GM10248 (cell line): ENCODE results near the gene CDH11.

ENCODE experiments used
- CTCF ChIA-PET: fragments of 300-600 bp; sonication (Branson Sonifier 250); formaldehyde crosslinking; extraction: SDS; loops from one replicate; lab custom pipeline; 2021; ENCODE audit warnings: antibody characterized with exemption; lab: Yijun Ruan, JAX
- POLR2A ChIA-PET: fragments of 350-650 bp; sonication (Branson Sonifier 250); formaldehyde crosslinking; extraction: SDS; loops from one replicate; lab custom pipeline; 2020; ENCODE audit warnings: antibody characterized with exemption; lab: Yijun Ruan, JAX
- DNase-seq: peaks from one replicate; pipeline ENCODE4 v3.0.0; 2012; ENCODE audit errors: extremely low spot score
- TF ChIP-seq, protein P1 (sequence below): IDR thresholded peaks from 2 replicates; pipeline ENCODE4 v1.5.1; 2012; ENCODE audit warnings: mild to moderate bottlenecking, low read depth; ENCODE audit errors: extremely low read depth, missing control alignments, control extremely low read depth

CDH11 gene

DNA sequence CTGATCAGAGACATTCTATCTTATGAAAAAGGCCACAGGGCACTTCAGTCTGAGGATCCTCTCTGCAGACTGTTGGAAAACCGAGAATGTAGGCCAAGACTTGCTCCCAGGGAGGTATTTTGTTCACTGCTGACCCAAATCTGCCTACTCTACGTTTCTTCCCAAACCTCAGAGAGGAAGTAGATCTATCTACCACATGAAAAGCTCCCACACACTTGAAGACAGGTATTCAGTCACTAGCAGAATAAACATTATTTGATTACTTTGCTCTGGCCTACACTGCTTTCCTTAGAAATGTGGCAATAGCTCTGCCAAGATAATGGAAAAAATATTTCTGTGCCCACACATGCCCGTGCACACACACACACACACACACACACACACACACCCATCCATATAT, 164.6 kb downstream of the CDH11 start:
- POLR2A ChIA-PET = no interaction called here
- TF ChIP-seq, protein P1, sequence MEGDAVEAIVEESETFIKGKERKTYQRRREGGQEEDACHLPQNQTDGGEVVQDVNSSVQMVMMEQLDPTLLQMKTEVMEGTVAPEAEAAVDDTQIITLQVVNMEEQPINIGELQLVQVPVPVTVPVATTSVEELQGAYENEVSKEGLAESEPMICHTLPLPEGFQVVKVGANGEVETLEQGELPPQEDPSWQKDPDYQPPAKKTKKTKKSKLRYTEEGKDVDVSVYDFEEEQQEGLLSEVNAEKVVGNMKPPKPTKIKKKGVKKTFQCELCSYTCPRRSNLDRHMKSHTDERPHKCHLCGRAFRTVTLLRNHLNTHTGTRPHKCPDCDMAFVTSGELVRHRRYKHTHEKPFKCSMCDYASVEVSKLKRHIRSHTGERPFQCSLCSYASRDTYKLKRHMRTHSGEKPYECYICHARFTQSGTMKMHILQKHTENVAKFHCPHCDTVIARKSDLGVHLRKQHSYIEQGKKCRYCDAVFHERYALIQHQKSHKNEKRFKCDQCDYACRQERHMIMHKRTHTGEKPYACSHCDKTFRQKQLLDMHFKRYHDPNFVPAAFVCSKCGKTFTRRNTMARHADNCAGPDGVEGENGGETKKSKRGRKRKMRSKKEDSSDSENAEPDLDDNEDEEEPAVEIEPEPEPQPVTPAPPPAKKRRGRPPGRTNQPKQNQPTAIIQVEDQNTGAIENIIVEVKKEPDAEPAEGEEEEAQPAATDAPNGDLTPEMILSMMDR = no peak
- CTCF ChIA-PET = interaction anchor here (1.1 kb wide), 2 partner anchors 8 to 47 kb away, joined by 3 to 4 read pairs; no protein-coding TSS in a partner anchor
- no peak for DNase-seq

DNA sequence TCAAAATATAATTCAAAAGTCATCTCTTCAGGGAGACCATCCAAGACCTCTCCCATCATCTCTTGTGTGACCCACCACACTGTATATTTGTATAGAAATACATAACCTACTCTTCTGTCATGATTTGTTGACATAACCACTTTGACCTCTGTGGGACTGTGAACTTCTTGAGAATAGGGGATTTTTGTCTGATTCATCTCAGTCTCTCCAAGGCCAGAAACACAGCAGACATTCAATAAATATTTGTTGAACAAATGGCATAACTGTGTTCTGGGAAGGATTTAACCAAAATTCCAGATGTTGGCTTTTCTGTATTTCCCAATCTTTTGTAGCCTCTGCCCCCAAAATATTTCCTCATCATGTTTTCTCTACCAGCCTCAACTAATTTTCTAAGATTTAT, 169.7 kb downstream of the CDH11 start:
- no peak for DNase-seq
- CTCF ChIA-PET = no interaction called here
- POLR2A ChIA-PET = no interaction called here
- TF ChIP-seq, protein P1 = no peak

DNA sequence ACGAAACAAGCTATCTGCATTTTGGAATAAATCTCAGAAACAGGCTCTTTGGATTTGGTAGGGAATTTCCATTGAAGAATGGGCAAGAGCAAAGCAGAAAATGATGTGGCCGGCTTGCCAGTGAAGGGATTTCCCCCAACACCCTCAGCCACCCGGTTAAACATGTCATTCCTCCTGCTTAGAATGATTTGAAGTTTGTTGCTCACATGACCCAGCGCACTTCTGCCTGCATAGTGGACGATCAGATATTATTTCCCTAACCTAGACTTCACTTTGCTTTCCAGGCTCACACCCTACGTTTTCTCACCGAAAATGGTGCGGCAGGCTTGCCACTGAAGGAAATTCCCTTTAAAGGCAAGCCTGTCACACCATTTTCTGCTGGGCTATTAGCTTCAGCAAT, 170.7 kb downstream of the CDH11 start:
- POLR2A ChIA-PET = no interaction called here
- CTCF ChIA-PET = no interaction called here
- DNase-seq = no peak
- TF ChIP-seq, protein P1 = no peak

DNA sequence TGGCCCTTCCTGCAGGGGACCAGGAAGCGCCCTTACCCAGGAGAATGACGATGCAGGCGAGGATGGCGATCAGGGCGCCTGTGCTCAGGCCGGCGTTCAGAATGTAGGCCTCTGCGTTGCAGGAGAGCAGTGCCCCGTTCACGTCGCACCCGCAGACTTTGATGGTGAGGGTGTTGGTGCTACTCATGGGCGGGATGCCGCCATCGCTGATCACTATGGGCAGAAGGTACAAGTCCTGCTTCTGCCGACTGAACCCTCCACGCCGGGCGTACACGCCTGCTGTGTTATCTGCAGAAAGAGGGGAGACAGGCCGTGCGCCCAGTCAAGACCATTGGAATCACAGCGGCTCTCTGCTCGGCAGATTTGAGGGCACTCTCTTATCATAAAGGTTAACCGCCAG, 171.1 kb downstream of the CDH11 start:
- CTCF ChIA-PET = no interaction called here
- POLR2A ChIA-PET = no interaction called here
- TF ChIP-seq, protein P1 = no peak
- no peak for DNase-seq

DNA sequence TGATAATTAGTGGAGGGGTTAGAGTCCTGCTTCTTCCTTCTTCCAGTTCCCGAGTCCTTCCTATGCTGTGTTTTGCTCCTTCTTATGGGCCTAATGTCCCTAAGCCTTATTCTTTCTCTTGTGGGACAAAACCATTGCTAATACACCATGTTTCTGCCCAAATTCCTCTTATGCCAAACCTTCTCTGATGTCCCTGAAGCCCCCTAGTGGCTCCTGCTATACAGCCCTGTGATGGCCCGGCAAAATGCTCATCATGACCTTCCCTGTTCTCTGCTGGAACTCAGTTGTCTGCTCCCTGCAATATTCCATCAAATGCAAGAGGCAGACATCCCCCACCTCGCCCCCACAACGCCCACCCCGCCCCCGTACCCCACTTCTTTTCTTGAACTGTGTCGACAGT, 171.6 kb downstream of the CDH11 start:
- ChIA-PET CTCF (no interaction called here), POLR2A (no interaction called here)
- TF ChIP-seq, protein P1 = no peak
- DNase-seq = no peak

DNA sequence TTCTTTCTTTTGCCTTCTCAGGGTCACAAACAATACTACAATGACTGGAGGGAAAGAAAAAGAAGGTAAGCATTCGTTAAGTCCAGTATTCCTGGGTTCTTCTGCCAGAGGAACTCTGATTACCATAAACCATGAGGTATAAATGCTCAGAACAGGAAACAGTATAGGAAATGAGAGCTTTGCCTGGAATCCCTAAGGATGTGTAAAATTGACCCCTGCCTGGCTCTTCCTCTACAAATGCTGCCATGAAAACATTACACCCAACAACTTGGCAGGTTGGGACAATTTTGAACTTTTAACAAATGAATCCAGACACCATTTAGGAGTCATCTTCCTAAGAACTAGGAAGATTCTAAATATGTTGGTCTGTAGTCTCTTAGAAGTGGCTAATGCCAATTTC, 173.8 kb downstream of the CDH11 start:
- POLR2A ChIA-PET = no interaction called here
- TF ChIP-seq, protein P1 = no peak
- CTCF ChIA-PET = no interaction called here
- no peak for DNase-seq

DNA sequence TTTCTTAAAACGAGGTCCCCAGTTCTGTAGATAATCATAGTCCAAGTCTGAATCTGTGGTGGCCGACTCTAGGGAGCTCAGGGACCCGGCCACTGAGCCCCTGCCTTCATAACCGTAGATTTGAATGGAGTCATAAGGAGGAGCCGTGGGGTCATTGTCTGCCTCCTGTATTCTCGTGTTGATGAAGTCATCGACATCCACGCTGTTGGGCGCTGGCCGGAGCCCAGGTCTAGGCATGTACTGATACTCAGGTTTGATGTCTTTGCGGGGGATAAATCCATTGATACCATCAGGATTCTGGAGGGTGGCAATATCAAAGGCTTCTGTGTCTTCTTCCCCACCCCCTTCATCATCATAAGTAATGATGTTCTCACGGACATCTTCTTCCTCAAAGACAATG, 174.2 kb downstream of the CDH11 start:
- TF ChIP-seq, protein P1 = no peak
- ChIA-PET CTCF (no interaction called here), POLR2A (no interaction called here)
- DNase-seq = no peak
